ENCODE results near the gene USP15. TPM values are rescaled to one million over a fixed set of nuclear protein-coding genes. Genes with fewer than 3 reads are reported as not detected.

USP15 gene
- total and polyA plus RNA-seq, 7 experiments from 2014 or later = 72.5 to 224 (median 175) TPM

- peaks cover 16 to 53% (median 22%) of the 10 kb centered on the region in 3 experiments for H3K36me3 ChIP-seq (ENCODE audit: control insufficient read depth in 2 of 3, insufficient read depth in 3 of 3, low read length in 3 of 3)
- no peak overlapping the region for H3K4me3 ChIP-seq (ENCODE audit: low read length)
- ChIA-PET POLR2A (no interaction called here), CTCF (no interaction called here)
- peaks cover 0 to 11% (median 4%) of the 10 kb centered on the region in 3 experiments for H3K9me3 ChIP-seq (ENCODE audit: control insufficient read depth in 2 of 3, low read length in 3 of 3)
- no peak overlapping the region for H3K27ac ChIP-seq (ENCODE audit: low read depth, low read length)
- peaks cover 0 to 43% (median 11%) of the 10 kb centered on the region in 11 donors for H3K9me3 Mint-ChIP-seq
- peaks cover 30 to 94% (median 92%) of the 10 kb centered on the region in 5 donors for H3K36me3 Mint-ChIP-seq
- peak overlapping the region in 5 of 10 donors; percentile 3 to 56 (median 12) for H3K4me3 Mint-ChIP-seq
- no peaks in the 10 kb centered on the region for H3K27me3 ChIP-seq (ENCODE audit: control insufficient read depth in 2 of 2, insufficient read depth in 2 of 2, low read length in 2 of 2)
- no peak for ATAC-seq
- H3K27me3 Mint-ChIP-seq = no peaks in the 10 kb centered on the region
- H3K4me1 ChIP-seq (ENCODE audit: control insufficient read depth in 2 of 2, insufficient read depth in 2 of 2, low read length in 2 of 2) = peaks cover 9% of the 10 kb centered on the region in 2 donors
- intact Hi-C loops (cut with micrococcal nuclease) = loop anchor here in 1 of 2 donors (5.0 kb wide), 1 partner anchor 39 kb away; the partner anchor contains the start of gene USP15
- peaks cover 36 to 77% (median 69%) of the 10 kb centered on the region in 7 donors for H3K4me1 Mint-ChIP-seq
- no peak for DNase-seq
- H3K27ac Mint-ChIP-seq = peak overlapping the region in 5 of 9 donors; percentile 12 to 51 (median 24)
Measured at GRCh38 chr12:62301080-62301798, 41.0 kb downstream of the USP15 start.

DNA sequence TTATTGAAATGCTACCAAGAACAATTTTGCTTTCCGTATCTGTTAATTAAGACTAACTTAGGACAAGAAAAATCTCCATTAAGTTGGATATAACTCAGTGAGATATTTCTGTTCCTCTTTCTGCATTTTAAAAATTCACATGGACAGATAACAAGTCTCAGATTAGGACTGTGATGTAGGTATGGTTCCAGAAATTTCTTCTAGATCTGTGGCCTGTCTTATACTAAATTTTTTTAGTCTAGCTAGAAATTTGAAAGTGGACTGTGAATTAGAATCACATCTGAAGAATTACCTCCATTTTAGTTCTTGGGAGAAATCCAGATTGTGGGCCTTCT lies 41.6 kb downstream of the USP15 start:
- no peak overlapping the region for H3K4me3 ChIP-seq (ENCODE audit: low read length)
- no peak overlapping the region for H3K27ac ChIP-seq (ENCODE audit: low read depth, low read length)
- intact Hi-C loops (cut with micrococcal nuclease) = loop anchor here in 1 of 2 donors (5.0 kb wide), 1 partner anchor 39 kb away; the partner anchor contains the start of gene USP15
- peak overlapping the region in 4 of 9 donors; percentile 6 to 28 (median 18) for H3K27ac Mint-ChIP-seq
- H3K9me3 ChIP-seq (ENCODE audit: control insufficient read depth in 2 of 3, low read length in 3 of 3) = peaks cover 0 to 11% (median 4%) of the 10 kb centered on the region in 3 experiments
- no peaks in the 10 kb centered on the region for H3K27me3 Mint-ChIP-seq
- H3K36me3 ChIP-seq (ENCODE audit: control insufficient read depth in 2 of 3, insufficient read depth in 3 of 3, low read length in 3 of 3) = peaks cover 15 to 53% (median 22%) of the 10 kb centered on the region in 3 experiments
- peaks cover 0 to 38% (median 11%) of the 10 kb centered on the region in 11 donors for H3K9me3 Mint-ChIP-seq
- CTCF ChIA-PET = no interaction called here
- POLR2A ChIA-PET = no interaction called here
- H3K4me1 Mint-ChIP-seq = peaks cover 33 to 77% (median 69%) of the 10 kb centered on the region in 7 donors
- DNase-seq (no peak), ATAC-seq (no peak)
- H3K4me3 Mint-ChIP-seq = peak overlapping the region in 1 of 10 donors; percentile 3
- peaks cover 9% of the 10 kb centered on the region in 2 donors for H3K4me1 ChIP-seq (ENCODE audit: control insufficient read depth in 2 of 2, insufficient read depth in 2 of 2, low read length in 2 of 2)
- peaks cover 31 to 94% (median 92%) of the 10 kb centered on the region in 5 donors for H3K36me3 Mint-ChIP-seq
- H3K27me3 ChIP-seq (ENCODE audit: control insufficient read depth in 2 of 2, insufficient read depth in 2 of 2, low read length in 2 of 2) = no peaks in the 10 kb centered on the region

DNA sequence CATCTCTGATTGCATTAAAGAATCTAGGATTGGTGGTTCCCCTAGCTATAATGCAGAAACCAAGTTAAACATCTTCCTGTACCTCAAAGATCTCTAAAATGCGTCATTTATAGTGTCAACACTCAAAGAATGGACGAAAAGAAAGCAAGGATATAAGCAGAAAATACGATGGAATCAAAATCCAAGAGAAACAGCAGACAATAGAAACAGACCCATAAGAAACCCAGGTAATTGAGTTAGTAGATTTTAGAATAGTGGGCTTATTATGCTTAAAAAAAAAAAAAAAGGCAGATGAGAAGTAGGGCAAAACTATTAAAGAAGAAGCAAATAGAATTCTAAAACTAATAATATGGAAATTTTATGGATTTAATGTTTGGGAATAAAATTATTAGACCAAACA lies 44.4 kb downstream of the USP15 start:
- Mint-ChIP-seq H3K27me3 (no peaks in the 10 kb centered on the region), H3K4me3 (no peak overlapping the region), H3K27ac (peak overlapping the region in 1 of 9 donors; percentile 56), H3K9me3 (peaks cover 0 to 26% (median 9%) of the 10 kb centered on the region in 11 donors), H3K36me3 (peaks cover 14 to 94% (median 85%) of the 10 kb centered on the region in 5 donors), H3K4me1 (peaks cover 22 to 81% (median 74%) of the 10 kb centered on the region in 7 donors)
- ChIA-PET CTCF (no interaction called here), POLR2A (no interaction called here)
- no peak for ATAC-seq
- Histone ChIP-seq H3K4me1 (ENCODE audit: control insufficient read depth in 2 of 2, insufficient read depth in 2 of 2, low read length in 2 of 2) (peaks cover 9% of the 10 kb centered on the region in 2 donors), H3K4me3 (ENCODE audit: low read length) (no peak overlapping the region), H3K36me3 (ENCODE audit: control insufficient read depth in 2 of 3, insufficient read depth in 3 of 3, low read length in 3 of 3) (peaks cover 15 to 48% (median 22%) of the 10 kb centered on the region in 3 experiments), H3K27ac (ENCODE audit: low read depth, low read length) (no peak overlapping the region), H3K27me3 (ENCODE audit: control insufficient read depth in 2 of 2, insufficient read depth in 2 of 2, low read length in 2 of 2) (no peaks in the 10 kb centered on the region), H3K9me3 (ENCODE audit: control insufficient read depth in 2 of 3, low read length in 3 of 3) (peaks cover 0 to 11% (median 4%) of the 10 kb centered on the region in 3 experiments)
- intact Hi-C loops (cut with micrococcal nuclease) = loop anchor here in 1 of 2 donors (5.0 kb wide), 1 partner anchor 42 kb away; the partner anchor contains the start of gene USP15
- DNase-seq = no peak

DNA sequence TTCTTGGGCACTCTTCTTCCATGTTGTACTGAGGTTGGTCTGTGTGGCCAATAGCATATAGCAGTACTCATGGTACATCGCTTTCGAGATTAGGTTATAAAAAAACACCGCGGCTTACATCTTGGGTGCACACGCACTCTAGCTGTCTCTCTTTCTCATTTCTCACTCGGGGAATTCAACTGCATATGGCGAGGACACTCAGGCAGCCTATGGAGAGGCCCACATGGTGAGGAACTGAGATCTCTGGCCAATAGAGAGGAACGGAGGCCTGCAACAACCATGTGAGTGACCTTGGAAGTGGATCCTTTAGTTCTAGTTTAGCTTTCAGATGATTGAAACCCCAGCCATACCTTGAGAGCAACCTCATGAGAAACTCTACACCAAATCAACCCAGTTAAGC lies 45.6 kb downstream of the USP15 start:
- ATAC-seq = no peak
- no peak overlapping the region for H3K4me3 ChIP-seq (ENCODE audit: low read length)
- H3K9me3 ChIP-seq (ENCODE audit: control insufficient read depth in 2 of 3, low read length in 3 of 3) = peaks cover 0 to 11% (median 4%) of the 10 kb centered on the region in 3 experiments
- intact Hi-C loops (cut with micrococcal nuclease) = loop anchor here in 1 of 2 donors (2.0 kb wide), 1 partner anchor 15 kb away; no protein-coding TSS in a partner anchor
- ChIA-PET POLR2A (no interaction called here), CTCF (no interaction called here)
- peak overlapping the region in 1 of 9 donors; percentile 57 for H3K27ac Mint-ChIP-seq
- no peak overlapping the region for H3K27ac ChIP-seq (ENCODE audit: low read depth, low read length)
- no peak for DNase-seq
- H3K4me1 Mint-ChIP-seq = peaks cover 20 to 81% (median 74%) of the 10 kb centered on the region in 7 donors
- peaks cover 15 to 48% (median 22%) of the 10 kb centered on the region in 3 experiments for H3K36me3 ChIP-seq (ENCODE audit: control insufficient read depth in 2 of 3, insufficient read depth in 3 of 3, low read length in 3 of 3)
- peaks cover 5 to 6% of the 10 kb centered on the region in 2 donors for H3K4me1 ChIP-seq (ENCODE audit: control insufficient read depth in 2 of 2, insufficient read depth in 2 of 2, low read length in 2 of 2)
- peaks cover 0 to 26% (median 9%) of the 10 kb centered on the region in 11 donors for H3K9me3 Mint-ChIP-seq
- H3K27me3 ChIP-seq (ENCODE audit: control insufficient read depth in 2 of 2, insufficient read depth in 2 of 2, low read length in 2 of 2) = no peaks in the 10 kb centered on the region
- peak overlapping the region in 1 of 10 donors; percentile 7 for H3K4me3 Mint-ChIP-seq
- peaks cover 13 to 86% (median 82%) of the 10 kb centered on the region in 5 donors for H3K36me3 Mint-ChIP-seq
- H3K27me3 Mint-ChIP-seq = no peaks in the 10 kb centered on the region

GRCh38 chr12:62306569-62307530 lies 46.6 kb downstream of the USP15 start:
- ChIA-PET CTCF (no interaction called here), POLR2A (no interaction called here)
- Histone ChIP-seq H3K4me1 (ENCODE audit: control insufficient read depth in 2 of 2, insufficient read depth in 2 of 2, low read length in 2 of 2) (peaks cover 0 to 12% of the 10 kb centered on the region in 2 donors), H3K27me3 (ENCODE audit: control insufficient read depth in 2 of 2, insufficient read depth in 2 of 2, low read length in 2 of 2) (no peaks in the 10 kb centered on the region), H3K9me3 (ENCODE audit: control insufficient read depth in 2 of 3, low read length in 3 of 3) (peaks cover 0 to 11% (median 4%) of the 10 kb centered on the region in 3 experiments), H3K36me3 (ENCODE audit: control insufficient read depth in 2 of 3, insufficient read depth in 3 of 3, low read length in 3 of 3) (peaks cover 15 to 48% (median 22%) of the 10 kb centered on the region in 3 experiments), H3K4me3 (ENCODE audit: low read length) (no peak overlapping the region), H3K27ac (ENCODE audit: low read depth, low read length) (no peak overlapping the region)
- peaks cover 22 to 81% (median 74%) of the 10 kb centered on the region in 7 donors for H3K4me1 Mint-ChIP-seq
- H3K4me3 Mint-ChIP-seq = peak overlapping the region in 2 of 10 donors; percentile 20 to 25
- H3K36me3 Mint-ChIP-seq = peaks cover 13 to 85% (median 71%) of the 10 kb centered on the region in 5 donors
- peak overlapping the region in 1 of 9 donors; percentile 18 for H3K27ac Mint-ChIP-seq
- H3K9me3 Mint-ChIP-seq = peaks cover 0 to 26% (median 9%) of the 10 kb centered on the region in 11 donors
- intact Hi-C loops (cut with micrococcal nuclease) = loop anchor here in 1 of 2 donors (2.0 kb wide), 1 partner anchor 14 kb away; no protein-coding TSS in a partner anchor
- ATAC-seq (no peak), DNase-seq (no peak)
- H3K27me3 Mint-ChIP-seq = no peaks in the 10 kb centered on the region

GRCh38 chr12:62308201-62308600 lies 48.0 kb downstream of the USP15 start:
- DNase-seq (no peak), ATAC-seq (no peak)
- Mint-ChIP-seq H3K4me1 (peaks cover 23 to 84% (median 75%) of the 10 kb centered on the region in 7 donors), H3K9me3 (peaks cover 0 to 19% (median 7%) of the 10 kb centered on the region in 11 donors), H3K36me3 (peaks cover 13 to 73% (median 62%) of the 10 kb centered on the region in 5 donors), H3K4me3 (peak overlapping the region in 2 of 10 donors; percentile 9 to 15), H3K27me3 (no peaks in the 10 kb centered on the region), H3K27ac (peak overlapping the region in 4 of 9 donors; percentile 14 to 60 (median 23))
- no peak overlapping the region for H3K27ac ChIP-seq (ENCODE audit: low read depth, low read length)
- ChIA-PET CTCF (no interaction called here), POLR2A (no interaction called here)
- H3K9me3 ChIP-seq (ENCODE audit: control insufficient read depth in 2 of 3, low read length in 3 of 3) = peaks cover 0 to 11% (median 4%) of the 10 kb centered on the region in 3 experiments
- no peak overlapping the region for H3K4me3 ChIP-seq (ENCODE audit: low read length)
- intact Hi-C loops (cut with micrococcal nuclease) = no loop called here
- H3K27me3 ChIP-seq (ENCODE audit: control insufficient read depth in 2 of 2, insufficient read depth in 2 of 2, low read length in 2 of 2) = no peaks in the 10 kb centered on the region
- H3K4me1 ChIP-seq (ENCODE audit: control insufficient read depth in 2 of 2, insufficient read depth in 2 of 2, low read length in 2 of 2) = peaks cover 0 to 15% of the 10 kb centered on the region in 2 donors
- peaks cover 15 to 45% (median 22%) of the 10 kb centered on the region in 3 experiments for H3K36me3 ChIP-seq (ENCODE audit: control insufficient read depth in 2 of 3, insufficient read depth in 3 of 3, low read length in 3 of 3)

All from naive thymus-derived CD4-positive, alpha-beta T cell (primary cell).